HepG2 (cell line): ENCODE data around the gene CAPN15. TPM values are rescaled to one million over a fixed set of nuclear protein-coding genes. Genes with fewer than 3 reads are reported as not detected.

Source experiments
- ARHGAP35 ChIP-seq: sonication (generic); formaldehyde crosslinking; IDR thresholded peaks from 2 replicates; pipeline ENCODE4 v1.9.0; 2022; ENCODE audit warnings: mild to moderate bottlenecking, inconsistent platforms, moderate library complexity, missing genetic modification reagents, borderline replicate concordance
- FOXK2 ChIP-seq: fragments of 450-650 bp; IDR thresholded peaks from 2 replicates; pipeline ENCODE4 v1.6.1; 2016
- MED1 ChIP-seq: sonication (generic); formaldehyde crosslinking; IDR thresholded peaks from 2 replicates; pipeline ENCODE4 v1.4.0; 2020; ENCODE audit warnings: missing genetic modification reagents
- NBN ChIP-seq: fragments of 450-650 bp; conservative IDR thresholded peaks from 2 replicates; pipeline ENCODE4 v1.6.1; 2017
- PHB2 ChIP-seq: fragments of 450-650 bp; IDR thresholded peaks from 2 replicates; pipeline ENCODE4 v1.6.1; 2018; ENCODE audit not compliant: partially characterized antibody
- PHF21A ChIP-seq: sonication (generic); formaldehyde crosslinking; IDR thresholded peaks from 2 replicates; pipeline ENCODE4 v1.5.0; 2020; ENCODE audit warnings: mild to moderate bottlenecking, missing genetic modification reagents
- SOX6 ChIP-seq, 2 experiments: fragments of 450-650 bp in 1 of 2; sonication (generic) in 1 of 2; formaldehyde crosslinking in 1 of 2; IDR thresholded peaks; 2 replicates each; pipeline versions ENCODE4 v1.4.0 to v1.6.1; 2017 to 2020; ENCODE audit warnings: antibody characterized with exemption in 1 of 2, mild to moderate bottlenecking in 1 of 2, missing genetic modification reagents in 1 of 2
- ZBTB25 ChIP-seq: IDR thresholded peaks from 2 replicates; pipeline ENCODE4 v1.6.1; 2018; ENCODE audit warnings: missing genetic modification reagents
- ZFY ChIP-seq: sonication (generic); formaldehyde crosslinking; IDR thresholded peaks from 2 replicates; pipeline ENCODE4 v1.4.0; 2020; ENCODE audit warnings: missing genetic modification reagents
- ZNF136 ChIP-seq: sonication (generic); formaldehyde crosslinking; IDR thresholded peaks from 2 replicates; pipeline ENCODE4 v1.8.1; 2022; ENCODE audit warnings: low read depth, mild to moderate bottlenecking, moderate library complexity, missing genetic modification reagents
- ZNF251 ChIP-seq: sonication (generic); formaldehyde crosslinking; IDR thresholded peaks from 2 replicates; pipeline ENCODE4 v1.9.0; 2021; ENCODE audit warnings: mild to moderate bottlenecking, missing genetic modification reagents
- ZNF841 ChIP-seq: sonication (generic); formaldehyde crosslinking; IDR thresholded peaks from 2 replicates; pipeline ENCODE4 v1.8.1; 2023; ENCODE audit warnings: missing genetic modification reagents, borderline replicate concordance
- polyA plus RNA-seq, 8 experiments: library from polyadenylated mRNA; depleted of rRNA in 3 of 8; stranded (reverse) in 7 of 8; unstranded in 1 of 8; fragments of >200 nt; fragmentation: Illumina TruSeq in 4 of 8; extraction: Trizol in 4 of 8; gene quantifications; 2 replicates each; pipeline versions ENCODE4 v1.2.1 to v1.2.3, GENCODE V29; 2011 to 2016; ENCODE audit warnings: low read depth in 4 of 8, missing spikeins in 1 of 8, mixed read lengths in 1 of 8; ENCODE audit not compliant: insufficient read depth in 1 of 8
- total RNA-seq, 5 experiments: library from RNA; depleted of rRNA; stranded (reverse); fragments of >200 nt; fragmentation: Illumina TruSeq; extraction: Trizol; gene quantifications; 2 replicates each; pipeline ENCODE4 v1.2.3, GENCODE V29; 2016; ENCODE audit warnings: low read depth in 1 of 5
- TF ChIP-seq, protein P1 (sequence below), 2 experiments: sonication (generic) in 1 of 2; formaldehyde crosslinking in 1 of 2; IDR thresholded peaks; 2 replicates each; pipeline versions ENCODE4 v1.5.1 to v1.6.1; 2011 to 2020; ENCODE audit warnings: borderline replicate concordance in 1 of 2, low read depth in 1 of 2, low read length in 1 of 2, mild to moderate bottlenecking in 1 of 2, missing genetic modification reagents in 1 of 2, moderate library complexity in 1 of 2
- TF ChIP-seq, protein P2 (sequence below): sonication (generic); formaldehyde crosslinking; IDR thresholded peaks from 2 replicates; pipeline ENCODE4 v1.4.0; 2020; ENCODE audit warnings: low read depth, mild to moderate bottlenecking, missing genetic modification reagents
- TF ChIP-seq, protein P3 (sequence below): sonication (generic); formaldehyde crosslinking; IDR thresholded peaks from 2 replicates; pipeline ENCODE4 v1.4.0; 2020; ENCODE audit warnings: missing genetic modification reagents
- TF ChIP-seq, protein P4 (sequence below): sonication (generic); formaldehyde crosslinking; IDR thresholded peaks from 2 replicates; pipeline ENCODE4 v1.4.0; 2020; ENCODE audit warnings: missing genetic modification reagents, borderline replicate concordance
- TF ChIP-seq, protein P5 (sequence below): sonication (generic); formaldehyde crosslinking; IDR thresholded peaks from 2 replicates; pipeline ENCODE4 v1.4.0; 2020; ENCODE audit warnings: missing genetic modification reagents

The CAPN15 gene
- total and polyA plus RNA-seq, 2 of the 13 experiments (the other 11 are each of a cell fraction or from before 2014, with no cell fraction given), result 14.9 to 24.5 TPM

GRCh38 chr16:527015-527903 lies at the start of gene CAPN15 (continued):
- TF ChIP-seq, protein P1, sequence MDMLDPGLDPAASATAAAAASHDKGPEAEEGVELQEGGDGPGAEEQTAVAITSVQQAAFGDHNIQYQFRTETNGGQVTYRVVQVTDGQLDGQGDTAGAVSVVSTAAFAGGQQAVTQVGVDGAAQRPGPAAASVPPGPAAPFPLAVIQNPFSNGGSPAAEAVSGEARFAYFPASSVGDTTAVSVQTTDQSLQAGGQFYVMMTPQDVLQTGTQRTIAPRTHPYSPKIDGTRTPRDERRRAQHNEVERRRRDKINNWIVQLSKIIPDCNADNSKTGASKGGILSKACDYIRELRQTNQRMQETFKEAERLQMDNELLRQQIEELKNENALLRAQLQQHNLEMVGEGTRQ (IDR thresholded peaks at IDR 0.05; ENCODE audit: low read depth, low read length), result no peak
- TF ChIP-seq, protein P1 (CRISPR knock-in tag; IDR thresholded peaks at IDR 0.05; ENCODE audit: borderline replicate concordance), result no peak; the same call in 1 of the 2 replicates
- no peak for TF ChIP-seq PHF21A
- no peak for TF ChIP-seq SOX6 (IDR thresholded peaks at IDR 0.05)
- peak; percentile 23; the same call in 1 of the 2 replicates for TF ChIP-seq SOX6 (CRISPR knock-in tag; IDR thresholded peaks at IDR 0.05)
- peak; percentile 56; the same call in 1 of the 2 replicates for TF ChIP-seq MED1 (CRISPR knock-in tag)
- TF ChIP-seq NBN, result no peak
- no peak for TF ChIP-seq ZNF136 (CRISPR knock-in tag)
- TF ChIP-seq, protein P2, sequence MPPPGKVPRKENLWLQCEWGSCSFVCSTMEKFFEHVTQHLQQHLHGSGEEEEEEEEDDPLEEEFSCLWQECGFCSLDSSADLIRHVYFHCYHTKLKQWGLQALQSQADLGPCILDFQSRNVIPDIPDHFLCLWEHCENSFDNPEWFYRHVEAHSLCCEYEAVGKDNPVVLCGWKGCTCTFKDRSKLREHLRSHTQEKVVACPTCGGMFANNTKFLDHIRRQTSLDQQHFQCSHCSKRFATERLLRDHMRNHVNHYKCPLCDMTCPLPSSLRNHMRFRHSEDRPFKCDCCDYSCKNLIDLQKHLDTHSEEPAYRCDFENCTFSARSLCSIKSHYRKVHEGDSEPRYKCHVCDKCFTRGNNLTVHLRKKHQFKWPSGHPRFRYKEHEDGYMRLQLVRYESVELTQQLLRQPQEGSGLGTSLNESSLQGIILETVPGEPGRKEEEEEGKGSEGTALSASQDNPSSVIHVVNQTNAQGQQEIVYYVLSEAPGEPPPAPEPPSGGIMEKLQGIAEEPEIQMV (CRISPR knock-in tag), result peak; percentile 63; the same call in 1 of the 2 replicates
- peak; percentile 45; the same call in 1 of the 2 replicates for TF ChIP-seq ZBTB25 (CRISPR knock-in tag)
- TF ChIP-seq, protein P3, sequence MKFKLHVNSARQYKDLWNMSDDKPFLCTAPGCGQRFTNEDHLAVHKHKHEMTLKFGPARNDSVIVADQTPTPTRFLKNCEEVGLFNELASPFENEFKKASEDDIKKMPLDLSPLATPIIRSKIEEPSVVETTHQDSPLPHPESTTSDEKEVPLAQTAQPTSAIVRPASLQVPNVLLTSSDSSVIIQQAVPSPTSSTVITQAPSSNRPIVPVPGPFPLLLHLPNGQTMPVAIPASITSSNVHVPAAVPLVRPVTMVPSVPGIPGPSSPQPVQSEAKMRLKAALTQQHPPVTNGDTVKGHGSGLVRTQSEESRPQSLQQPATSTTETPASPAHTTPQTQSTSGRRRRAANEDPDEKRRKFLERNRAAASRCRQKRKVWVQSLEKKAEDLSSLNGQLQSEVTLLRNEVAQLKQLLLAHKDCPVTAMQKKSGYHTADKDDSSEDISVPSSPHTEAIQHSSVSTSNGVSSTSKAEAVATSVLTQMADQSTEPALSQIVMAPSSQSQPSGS (CRISPR knock-in tag), result no peak
- TF ChIP-seq ZNF841, result no peak
- 0 out of 2 replicates have a peak, but pooled peaks have one; percentile 40 for TF ChIP-seq ARHGAP35 (CRISPR knock-in tag)
- TF ChIP-seq, protein P4, sequence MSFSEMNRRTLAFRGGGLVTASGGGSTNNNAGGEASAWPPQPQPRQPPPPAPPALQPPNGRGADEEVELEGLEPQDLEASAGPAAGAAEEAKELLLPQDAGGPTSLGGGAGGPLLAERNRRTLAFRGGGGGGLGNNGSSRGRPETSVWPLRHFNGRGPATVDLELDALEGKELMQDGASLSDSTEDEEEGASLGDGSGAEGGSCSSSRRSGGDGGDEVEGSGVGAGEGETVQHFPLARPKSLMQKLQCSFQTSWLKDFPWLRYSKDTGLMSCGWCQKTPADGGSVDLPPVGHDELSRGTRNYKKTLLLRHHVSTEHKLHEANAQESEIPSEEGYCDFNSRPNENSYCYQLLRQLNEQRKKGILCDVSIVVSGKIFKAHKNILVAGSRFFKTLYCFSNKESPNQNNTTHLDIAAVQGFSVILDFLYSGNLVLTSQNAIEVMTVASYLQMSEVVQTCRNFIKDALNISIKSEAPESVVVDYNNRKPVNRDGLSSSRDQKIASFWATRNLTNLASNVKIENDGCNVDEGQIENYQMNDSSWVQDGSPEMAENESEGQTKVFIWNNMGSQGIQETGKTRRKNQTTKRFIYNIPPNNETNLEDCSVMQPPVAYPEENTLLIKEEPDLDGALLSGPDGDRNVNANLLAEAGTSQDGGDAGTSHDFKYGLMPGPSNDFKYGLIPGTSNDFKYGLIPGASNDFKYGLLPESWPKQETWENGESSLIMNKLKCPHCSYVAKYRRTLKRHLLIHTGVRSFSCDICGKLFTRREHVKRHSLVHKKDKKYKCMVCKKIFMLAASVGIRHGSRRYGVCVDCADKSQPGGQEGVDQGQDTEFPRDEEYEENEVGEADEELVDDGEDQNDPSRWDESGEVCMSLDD (CRISPR knock-in tag), result peak; percentile 50; the same call in 1 of the 2 replicates
- TF ChIP-seq ZFY (CRISPR knock-in tag), result peak; percentile 98
- no peak for TF ChIP-seq FOXK2
- TF ChIP-seq PHB2, result no peak
- 0 out of 2 replicates have a peak, but pooled peaks have one; percentile 19 for TF ChIP-seq ZNF251 (CRISPR knock-in tag)
- TF ChIP-seq, protein P5, sequence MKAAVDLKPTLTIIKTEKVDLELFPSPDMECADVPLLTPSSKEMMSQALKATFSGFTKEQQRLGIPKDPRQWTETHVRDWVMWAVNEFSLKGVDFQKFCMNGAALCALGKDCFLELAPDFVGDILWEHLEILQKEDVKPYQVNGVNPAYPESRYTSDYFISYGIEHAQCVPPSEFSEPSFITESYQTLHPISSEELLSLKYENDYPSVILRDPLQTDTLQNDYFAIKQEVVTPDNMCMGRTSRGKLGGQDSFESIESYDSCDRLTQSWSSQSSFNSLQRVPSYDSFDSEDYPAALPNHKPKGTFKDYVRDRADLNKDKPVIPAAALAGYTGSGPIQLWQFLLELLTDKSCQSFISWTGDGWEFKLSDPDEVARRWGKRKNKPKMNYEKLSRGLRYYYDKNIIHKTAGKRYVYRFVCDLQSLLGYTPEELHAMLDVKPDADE, result no peak
